ENCODE data around the gene GCK.

Gene GCK

GRCh38 chr7:44121761-44122420, 67.3 kb downstream of the GCK start:
- no peak overlapping the region for H3K4me3 ChIP-seq (ENCODE audit: control insufficient read depth, low read depth, low read length)
- DNase-seq (ENCODE audit: low read depth) = no peak
- TF ChIP-seq CTCF (IDR thresholded peaks at IDR 0.05; ENCODE audit: control insufficient read depth, insufficient read depth, low read depth, low read length, missing control alignments) = no peak

DNA sequence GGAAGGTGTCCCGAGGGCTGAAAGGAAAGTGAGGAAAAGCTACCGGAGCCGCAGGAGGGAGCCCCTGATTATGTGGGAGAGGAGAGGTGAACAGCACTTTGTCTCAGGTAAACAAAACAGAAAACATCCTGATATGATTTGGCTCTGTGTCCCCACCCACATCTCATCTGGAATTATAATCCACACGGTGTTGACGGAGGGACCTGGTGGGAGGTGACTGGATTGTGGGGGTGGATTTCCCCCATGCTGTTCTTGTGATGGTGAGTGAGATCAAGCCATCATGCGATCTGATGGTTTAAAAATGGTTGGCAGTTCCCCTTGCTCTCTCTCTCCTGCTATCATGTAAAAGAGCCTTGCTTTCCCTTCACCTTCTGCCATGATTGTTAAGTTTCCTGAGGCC, 68.8 kb downstream of the GCK start:
- DNase-seq (ENCODE audit: low read depth) = no peak
- H3K4me3 ChIP-seq (ENCODE audit: control insufficient read depth, low read depth, low read length) = no peak overlapping the region
- no peak for TF ChIP-seq CTCF (IDR thresholded peaks at IDR 0.05; ENCODE audit: control insufficient read depth, insufficient read depth, low read depth, low read length, missing control alignments)

- no peak for DNase-seq (ENCODE audit: low read depth)
- TF ChIP-seq CTCF (IDR thresholded peaks at IDR 0.05; ENCODE audit: control insufficient read depth, insufficient read depth, low read depth, low read length, missing control alignments) = no peak
- H3K4me3 ChIP-seq (ENCODE audit: control insufficient read depth, low read depth, low read length) = no peak overlapping the region
Observed at GRCh38 chr7:44119829-44120380, 69.3 kb downstream of the GCK start.

DNA sequence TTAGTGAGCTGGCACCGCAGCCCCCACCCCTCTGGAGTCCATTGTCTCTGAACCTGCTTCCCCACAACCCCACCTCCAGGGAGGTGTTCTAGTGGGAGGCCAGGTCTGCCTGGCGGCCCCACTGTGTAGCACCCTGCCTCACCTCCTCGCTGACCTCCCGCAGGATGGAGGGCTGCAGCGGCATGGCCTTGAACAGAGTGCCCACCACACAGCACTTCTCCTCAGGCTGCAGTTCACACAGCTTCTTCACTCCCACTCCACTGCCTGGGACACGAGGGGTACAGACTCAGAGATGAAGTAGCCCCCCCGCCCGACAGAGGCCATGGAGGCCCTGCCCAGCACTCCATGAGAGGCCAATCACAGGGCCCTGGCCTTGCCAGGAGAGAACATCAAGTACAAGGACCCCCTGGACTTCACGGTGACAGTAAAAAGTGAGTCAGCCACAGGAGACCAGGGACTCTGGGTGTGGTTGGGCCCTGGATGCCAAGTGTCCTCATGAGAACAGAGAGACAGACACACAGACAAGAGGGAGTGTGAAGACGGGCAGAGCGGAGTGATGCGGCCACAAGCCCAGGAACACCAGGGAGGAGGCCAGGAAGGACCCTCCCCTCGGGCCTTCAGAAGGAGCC, 71.3 kb downstream of the GCK start:
- no peak overlapping the region for H3K4me3 ChIP-seq (ENCODE audit: control insufficient read depth, low read depth, low read length)
- no peak for TF ChIP-seq CTCF (IDR thresholded peaks at IDR 0.05; ENCODE audit: control insufficient read depth, insufficient read depth, low read depth, low read length, missing control alignments)
- no peak for DNase-seq (ENCODE audit: low read depth)

GRCh38 chr7:44116789-44117666, 72.2 kb downstream of the GCK start:
- TF ChIP-seq CTCF (IDR thresholded peaks at IDR 0.05; ENCODE audit: control insufficient read depth, insufficient read depth, low read depth, low read length, missing control alignments) = no peak
- no peak overlapping the region for H3K4me3 ChIP-seq (ENCODE audit: control insufficient read depth, low read depth, low read length)
- no peak for DNase-seq (ENCODE audit: low read depth)

DNA sequence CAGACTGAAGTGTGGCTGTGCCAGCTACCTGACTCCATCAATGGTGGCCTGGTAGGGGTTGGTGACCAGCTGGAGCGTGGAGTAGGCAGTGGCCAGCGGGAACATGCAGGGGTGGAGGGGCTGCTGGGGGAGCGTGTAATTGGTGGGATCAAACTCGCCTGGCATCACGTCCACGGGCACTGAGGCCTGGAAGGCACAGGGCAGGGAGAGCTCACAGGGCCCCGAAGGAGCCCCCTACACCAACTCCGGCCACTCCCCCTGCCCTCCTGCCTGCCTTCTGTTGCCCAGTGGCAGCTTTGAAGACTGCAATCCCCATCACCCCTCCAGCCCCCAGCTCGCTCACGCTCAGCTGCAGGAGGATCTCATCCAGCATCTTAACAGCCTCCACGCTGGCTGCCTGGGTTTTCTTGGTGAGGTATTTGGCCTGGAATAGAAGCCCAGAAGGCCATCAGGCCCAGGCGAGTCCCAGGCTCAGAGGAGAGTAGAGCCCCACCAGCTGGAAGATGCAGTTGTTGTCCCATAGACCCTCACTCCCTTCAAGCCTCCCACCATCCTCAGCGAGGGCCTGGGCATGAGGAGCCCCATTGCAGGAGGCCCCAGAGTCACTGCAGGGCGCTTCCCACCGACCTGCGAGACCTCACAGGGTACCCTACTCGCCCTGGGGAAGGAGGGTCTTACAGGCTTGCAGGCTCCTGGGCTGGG, 73.0 kb downstream of the GCK start:
- no peak overlapping the region for H3K4me3 ChIP-seq (ENCODE audit: control insufficient read depth, low read depth, low read length)
- peak; percentile 13 for TF ChIP-seq CTCF (IDR thresholded peaks at IDR 0.05; ENCODE audit: control insufficient read depth, insufficient read depth, low read depth, low read length, missing control alignments)
- no peak for DNase-seq (ENCODE audit: low read depth)
